Prostate gland (tissue), 2 donors: ENCODE measurements around the gene SNX19.

Source experiments
- POLR2A ChIP-seq: fragments of 450-650 bp; IDR thresholded peaks from one replicate; pipeline ENCODE4 v1.6.1; 2016; ENCODE audit warnings: antibody characterized with exemption, mild to moderate bottlenecking
- POLR2AphosphoS5 ChIP-seq: sonication (generic); formaldehyde crosslinking; IDR thresholded peaks from one replicate; pipeline ENCODE4 v1.6.1; 2017; ENCODE audit warnings: antibody characterized with exemption
- TF ChIP-seq, protein P1 (sequence below), 4 experiments: fragments of 200-600 bp in 2 of 4; fragments of 450-650 bp in 2 of 4; sonication (generic) in 2 of 4; IDR thresholded peaks; 1 replicate in 3 of 4; 2 replicates in 1 of 4; pipeline ENCODE4 v1.5.1; 2016 to 2019; ENCODE audit warnings: antibody characterized with exemption in 4 of 4, mild to moderate bottlenecking in 2 of 4, moderate library complexity in 2 of 4

- TF ChIP-seq, protein P1, sequence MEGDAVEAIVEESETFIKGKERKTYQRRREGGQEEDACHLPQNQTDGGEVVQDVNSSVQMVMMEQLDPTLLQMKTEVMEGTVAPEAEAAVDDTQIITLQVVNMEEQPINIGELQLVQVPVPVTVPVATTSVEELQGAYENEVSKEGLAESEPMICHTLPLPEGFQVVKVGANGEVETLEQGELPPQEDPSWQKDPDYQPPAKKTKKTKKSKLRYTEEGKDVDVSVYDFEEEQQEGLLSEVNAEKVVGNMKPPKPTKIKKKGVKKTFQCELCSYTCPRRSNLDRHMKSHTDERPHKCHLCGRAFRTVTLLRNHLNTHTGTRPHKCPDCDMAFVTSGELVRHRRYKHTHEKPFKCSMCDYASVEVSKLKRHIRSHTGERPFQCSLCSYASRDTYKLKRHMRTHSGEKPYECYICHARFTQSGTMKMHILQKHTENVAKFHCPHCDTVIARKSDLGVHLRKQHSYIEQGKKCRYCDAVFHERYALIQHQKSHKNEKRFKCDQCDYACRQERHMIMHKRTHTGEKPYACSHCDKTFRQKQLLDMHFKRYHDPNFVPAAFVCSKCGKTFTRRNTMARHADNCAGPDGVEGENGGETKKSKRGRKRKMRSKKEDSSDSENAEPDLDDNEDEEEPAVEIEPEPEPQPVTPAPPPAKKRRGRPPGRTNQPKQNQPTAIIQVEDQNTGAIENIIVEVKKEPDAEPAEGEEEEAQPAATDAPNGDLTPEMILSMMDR (IDR thresholded peaks at IDR 0.05) = no peak
- no peak for TF ChIP-seq POLR2AphosphoS5
- no peak for TF ChIP-seq POLR2A
Measured at GRCh38 chr11:130906616-130907015, 9.7 kb downstream of the SNX19 start.
